ENCODE data around the gene ARMH3.

GRCh38 chr10:101901340-101901739 lies 154.6 kb downstream of the ARMH3 start:
- TF ChIP-seq, protein P1, sequence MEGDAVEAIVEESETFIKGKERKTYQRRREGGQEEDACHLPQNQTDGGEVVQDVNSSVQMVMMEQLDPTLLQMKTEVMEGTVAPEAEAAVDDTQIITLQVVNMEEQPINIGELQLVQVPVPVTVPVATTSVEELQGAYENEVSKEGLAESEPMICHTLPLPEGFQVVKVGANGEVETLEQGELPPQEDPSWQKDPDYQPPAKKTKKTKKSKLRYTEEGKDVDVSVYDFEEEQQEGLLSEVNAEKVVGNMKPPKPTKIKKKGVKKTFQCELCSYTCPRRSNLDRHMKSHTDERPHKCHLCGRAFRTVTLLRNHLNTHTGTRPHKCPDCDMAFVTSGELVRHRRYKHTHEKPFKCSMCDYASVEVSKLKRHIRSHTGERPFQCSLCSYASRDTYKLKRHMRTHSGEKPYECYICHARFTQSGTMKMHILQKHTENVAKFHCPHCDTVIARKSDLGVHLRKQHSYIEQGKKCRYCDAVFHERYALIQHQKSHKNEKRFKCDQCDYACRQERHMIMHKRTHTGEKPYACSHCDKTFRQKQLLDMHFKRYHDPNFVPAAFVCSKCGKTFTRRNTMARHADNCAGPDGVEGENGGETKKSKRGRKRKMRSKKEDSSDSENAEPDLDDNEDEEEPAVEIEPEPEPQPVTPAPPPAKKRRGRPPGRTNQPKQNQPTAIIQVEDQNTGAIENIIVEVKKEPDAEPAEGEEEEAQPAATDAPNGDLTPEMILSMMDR (IDR thresholded peaks at IDR 0.05): no peak
- no peak for TF ChIP-seq POLR2AphosphoS5 (IDR thresholded peaks at IDR 0.05; ENCODE audit: low read depth, low read length)
- TF ChIP-seq, protein P2, sequence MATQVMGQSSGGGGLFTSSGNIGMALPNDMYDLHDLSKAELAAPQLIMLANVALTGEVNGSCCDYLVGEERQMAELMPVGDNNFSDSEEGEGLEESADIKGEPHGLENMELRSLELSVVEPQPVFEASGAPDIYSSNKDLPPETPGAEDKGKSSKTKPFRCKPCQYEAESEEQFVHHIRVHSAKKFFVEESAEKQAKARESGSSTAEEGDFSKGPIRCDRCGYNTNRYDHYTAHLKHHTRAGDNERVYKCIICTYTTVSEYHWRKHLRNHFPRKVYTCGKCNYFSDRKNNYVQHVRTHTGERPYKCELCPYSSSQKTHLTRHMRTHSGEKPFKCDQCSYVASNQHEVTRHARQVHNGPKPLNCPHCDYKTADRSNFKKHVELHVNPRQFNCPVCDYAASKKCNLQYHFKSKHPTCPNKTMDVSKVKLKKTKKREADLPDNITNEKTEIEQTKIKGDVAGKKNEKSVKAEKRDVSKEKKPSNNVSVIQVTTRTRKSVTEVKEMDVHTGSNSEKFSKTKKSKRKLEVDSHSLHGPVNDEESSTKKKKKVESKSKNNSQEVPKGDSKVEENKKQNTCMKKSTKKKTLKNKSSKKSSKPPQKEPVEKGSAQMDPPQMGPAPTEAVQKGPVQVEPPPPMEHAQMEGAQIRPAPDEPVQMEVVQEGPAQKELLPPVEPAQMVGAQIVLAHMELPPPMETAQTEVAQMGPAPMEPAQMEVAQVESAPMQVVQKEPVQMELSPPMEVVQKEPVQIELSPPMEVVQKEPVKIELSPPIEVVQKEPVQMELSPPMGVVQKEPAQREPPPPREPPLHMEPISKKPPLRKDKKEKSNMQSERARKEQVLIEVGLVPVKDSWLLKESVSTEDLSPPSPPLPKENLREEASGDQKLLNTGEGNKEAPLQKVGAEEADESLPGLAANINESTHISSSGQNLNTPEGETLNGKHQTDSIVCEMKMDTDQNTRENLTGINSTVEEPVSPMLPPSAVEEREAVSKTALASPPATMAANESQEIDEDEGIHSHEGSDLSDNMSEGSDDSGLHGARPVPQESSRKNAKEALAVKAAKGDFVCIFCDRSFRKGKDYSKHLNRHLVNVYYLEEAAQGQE (IDR thresholded peaks at IDR 0.05; ENCODE audit: insufficient read depth in 1 of 2, low read depth in 2 of 2, low read length in 1 of 2): no peak
- TF ChIP-seq SIN3A (IDR thresholded peaks at IDR 0.05; ENCODE audit: borderline replicate concordance, insufficient read depth, low read depth, low read length): no peak
- TF ChIP-seq TCF7L2 (IDR thresholded peaks at IDR 0.05; ENCODE audit: low read depth, low read length): no peak

Data from Panc1 (cell line).